ENCODE measurements around the gene TAF6L. TPM values are rescaled to one million over a fixed set of nuclear protein-coding genes. Genes with fewer than 3 reads are reported as not detected.

The TAF6L gene
- total and polyA plus RNA-seq, 2 donors (not counting 3 experiments of a cell fraction or from before 2014, with no cell fraction given), result 28.9 to 33.3 TPM

GRCh38 chr11:62792202-62792575 lies 21.0 kb downstream of the TAF6L start:
- POLR2A ChIA-PET, result interaction anchor here (1.1 to 1.2 kb wide), 2 partner anchors 21 to 49 kb away, joined by 3 to 6 read pairs; partner anchors contain the start of gene TAF6L
- TF ChIP-seq POLR2A (IDR thresholded peaks at IDR 0.05; ENCODE audit: low read depth, low read length) (no peak), MAX (IDR thresholded peaks at IDR 0.05; ENCODE audit: insufficient read depth, insufficient read length) (no peak), POLR2AphosphoS5 (IDR thresholded peaks at IDR 0.05; ENCODE audit: insufficient read depth, low read depth, low read length) (no peak), MYC (IDR thresholded peaks at IDR 0.05; ENCODE audit: low read depth, low read length) (no peak), CTCF (IDR thresholded peaks at IDR 0.05; ENCODE audit: extremely low read depth in 1 of 2, insufficient read depth in 1 of 2, low read depth in 1 of 2, low read length in 2 of 2) (no peak), GATA2 (IDR thresholded peaks at IDR 0.05; ENCODE audit: insufficient read depth, insufficient read length, low read depth, low read length) (no peak), JUN (IDR thresholded peaks at IDR 0.05; ENCODE audit: borderline replicate concordance, insufficient read depth, insufficient read length, low read depth) (no peak), FOS (IDR thresholded peaks at IDR 0.05; ENCODE audit: borderline replicate concordance, insufficient read depth, low read length) (no peak), EZH2 (IDR thresholded peaks at IDR 0.05; ENCODE audit: borderline replicate concordance, low read depth, low read length, severe bottlenecking) (no peak)
- intact Hi-C loops (cut with micrococcal nuclease), result loop anchor here (1.0 to 2.0 kb wide), 2 partner anchors 40 to 65 kb away; partner anchors contain the start of genes HNRNPUL2, STX5 and TEX54
- Histone ChIP-seq H2AFZ (ENCODE audit: low read depth, low read length) (no peak overlapping the region), H3K4me1 (ENCODE audit: control insufficient read depth, extremely low read depth, insufficient read depth, low read length) (peaks cover 11% of the 10 kb centered on the region), H3K9me3 (replicated peaks; ENCODE audit: control insufficient read depth, insufficient read depth, low read length) (no peaks in the 10 kb centered on the region), H3K4me3 (replicated peaks in 1 of 3; ENCODE audit: insufficient read depth in 1 of 3, low read depth in 1 of 3, low read length in 3 of 3) (peak overlapping the region in 1 of 3 experiments; percentile 65), H3K27me3 (ENCODE audit: control insufficient read depth in 2 of 2, insufficient read depth in 2 of 2, low read length in 2 of 2) (no peaks in the 10 kb centered on the region), H3K9ac (replicated peaks; ENCODE audit: extremely low read depth, insufficient read depth, low read length) (no peak overlapping the region), H3K9me1 (replicated peaks; ENCODE audit: control insufficient read depth, extremely low read depth, insufficient read depth, low read length) (no peaks in the 10 kb centered on the region), H3K4me2 (ENCODE audit: insufficient read depth, low read length) (no peak overlapping the region), H3K79me2 (ENCODE audit: control insufficient read depth, insufficient read depth, low read length) (peaks cover 27% of the 10 kb centered on the region), H4K20me1 (replicated peaks; ENCODE audit: control insufficient read depth, extremely low read depth, insufficient read depth, low read length) (no peaks in the 10 kb centered on the region), H3K36me3 (ENCODE audit: control insufficient read depth in 2 of 2, extremely low read depth in 1 of 2, insufficient read depth in 2 of 2, low read length in 2 of 2) (peaks cover 23 to 45% of the 10 kb centered on the region in 2 experiments), H3K27ac (ENCODE audit: insufficient read depth, low read depth, low read length) (peak overlapping the region; percentile 54)
- dilution Hi-C loops (cut with MboI; ENCODE audit: extremely low pct_ligation_motif_present, low sequenced_read_pairs), result no loop called here
- no TSS peak for BruUV-seq (replicated peaks)
- FAIRE-seq (no peak), DNase-seq (ENCODE audit: low read depth, low spot score) (no peak)
- CTCF ChIA-PET, result no interaction called here
